Fibroblast of the aortic adventitia (primary cell): Measurements from ENCODE around the gene PDE6C. TPM values are rescaled to one million over a fixed set of nuclear protein-coding genes. Genes with fewer than 3 reads are reported as not detected.

ENCODE experiments used
- DNase-seq: peaks from one replicate; pipeline ENCODE4 v3.0.0-alpha.2; 2010; ENCODE audit warnings: low read depth
- H3K4me3 ChIP-seq: 2 replicates; pipeline ENCODE4 v1.5.1; 2011; ENCODE audit warnings: low read depth, mild to moderate bottlenecking, control low read depth, low read length, moderate library complexity
- total RNA-seq: library from RNA; depleted of rRNA; stranded (reverse); fragments of >200 nt; gene quantifications from 2 replicates; pipeline ENCODE4 v1.2.3, GENCODE V29; 2012; ENCODE audit warnings: low replicate concordance
- TF ChIP-seq, protein P1 (sequence below): IDR thresholded peaks from 2 replicates; pipeline ENCODE4 v1.5.1; 2011; ENCODE audit warnings: mild to moderate bottlenecking, low read length, control low read depth, inconsistent platforms; ENCODE audit not compliant: insufficient read depth

Gene PDE6C
- total RNA-seq, 1 donor = not detected

DNA sequence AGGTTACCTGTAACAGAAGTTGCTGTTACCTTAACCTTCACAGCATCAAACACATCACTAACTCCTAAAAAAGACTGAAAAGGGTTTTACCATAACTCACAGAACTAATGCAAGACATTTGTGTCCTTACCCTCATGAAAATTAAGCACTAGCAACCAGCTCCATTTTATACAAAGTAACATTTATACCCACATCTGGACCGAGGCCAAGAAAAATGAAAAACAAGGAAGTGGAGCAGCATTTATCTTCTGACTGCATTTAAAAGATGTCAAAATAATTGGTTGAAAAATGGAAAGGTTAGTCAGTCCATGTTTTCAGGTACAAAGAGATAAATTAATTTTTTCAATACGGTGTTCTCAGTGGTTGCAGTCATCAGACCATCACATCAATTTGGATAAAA lies 8.2 kb upstream of the PDE6C start:
- DNase-seq = no peak
- H3K4me3 ChIP-seq = no peak overlapping the region
- TF ChIP-seq, protein P1, sequence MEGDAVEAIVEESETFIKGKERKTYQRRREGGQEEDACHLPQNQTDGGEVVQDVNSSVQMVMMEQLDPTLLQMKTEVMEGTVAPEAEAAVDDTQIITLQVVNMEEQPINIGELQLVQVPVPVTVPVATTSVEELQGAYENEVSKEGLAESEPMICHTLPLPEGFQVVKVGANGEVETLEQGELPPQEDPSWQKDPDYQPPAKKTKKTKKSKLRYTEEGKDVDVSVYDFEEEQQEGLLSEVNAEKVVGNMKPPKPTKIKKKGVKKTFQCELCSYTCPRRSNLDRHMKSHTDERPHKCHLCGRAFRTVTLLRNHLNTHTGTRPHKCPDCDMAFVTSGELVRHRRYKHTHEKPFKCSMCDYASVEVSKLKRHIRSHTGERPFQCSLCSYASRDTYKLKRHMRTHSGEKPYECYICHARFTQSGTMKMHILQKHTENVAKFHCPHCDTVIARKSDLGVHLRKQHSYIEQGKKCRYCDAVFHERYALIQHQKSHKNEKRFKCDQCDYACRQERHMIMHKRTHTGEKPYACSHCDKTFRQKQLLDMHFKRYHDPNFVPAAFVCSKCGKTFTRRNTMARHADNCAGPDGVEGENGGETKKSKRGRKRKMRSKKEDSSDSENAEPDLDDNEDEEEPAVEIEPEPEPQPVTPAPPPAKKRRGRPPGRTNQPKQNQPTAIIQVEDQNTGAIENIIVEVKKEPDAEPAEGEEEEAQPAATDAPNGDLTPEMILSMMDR = no peak

- TF ChIP-seq, protein P1 = no peak
- no peak for DNase-seq
- H3K4me3 ChIP-seq = no peak overlapping the region
Observed at GRCh38 chr10:93608421-93608820, 3.9 kb upstream of the PDE6C start.

DNA sequence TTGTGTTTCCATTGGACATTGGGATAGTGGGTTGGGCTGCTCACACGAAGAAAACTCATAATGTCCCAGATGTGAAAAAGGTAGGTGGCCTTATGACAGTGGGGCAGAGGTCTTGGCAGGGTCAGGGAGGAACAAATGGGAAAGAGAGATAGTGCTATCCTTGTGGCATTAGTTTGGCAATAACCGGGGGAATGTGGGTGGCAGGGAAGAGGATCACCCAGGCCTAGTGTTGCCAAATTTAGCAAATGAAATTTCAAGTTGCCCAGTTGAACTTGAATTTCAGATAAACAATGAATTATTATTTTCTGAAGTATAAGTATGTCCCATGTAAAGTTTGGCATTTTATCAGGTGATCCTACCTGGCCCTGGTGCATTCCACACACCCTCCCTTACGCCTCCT lies 789 bp downstream of the PDE6C start:
- DNase-seq = no peak
- H3K4me3 ChIP-seq = no peak overlapping the region
- TF ChIP-seq, protein P1 = no peak

GRCh38 chr10:93614101-93614825 lies 1.9 kb downstream of the PDE6C start:
- TF ChIP-seq, protein P1 = no peak
- no peak overlapping the region for H3K4me3 ChIP-seq

DNA sequence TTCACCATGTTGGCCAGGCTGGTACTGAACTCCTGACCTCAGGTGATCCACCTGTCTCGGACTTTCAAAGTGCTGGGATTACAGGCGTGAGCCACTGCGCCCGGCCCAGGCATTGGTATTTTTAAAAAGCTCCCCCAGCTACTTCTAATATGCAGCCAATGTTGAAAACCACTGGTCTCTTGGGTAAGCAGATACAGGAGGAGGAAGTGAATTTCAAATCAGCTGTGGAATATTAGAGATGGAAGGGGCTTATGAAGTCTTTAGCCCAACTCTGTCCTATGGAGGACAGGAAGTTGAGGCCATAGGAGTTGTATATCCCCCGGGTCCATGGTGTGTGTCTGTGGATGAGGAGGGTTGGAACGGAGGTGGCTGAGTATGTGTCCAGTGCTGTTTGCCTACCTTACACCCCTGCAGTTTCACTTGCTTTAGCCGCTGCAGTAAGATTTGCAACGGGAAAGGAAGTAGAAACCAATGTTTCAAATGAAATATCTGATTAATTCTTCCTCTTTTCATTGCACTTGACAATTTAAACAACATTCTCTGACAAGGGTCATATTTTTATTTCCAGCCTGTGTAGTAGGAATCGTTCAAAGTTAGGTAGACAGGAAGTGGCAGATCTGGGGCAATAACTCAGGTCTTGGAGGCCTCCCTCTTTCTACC lies 3.4 kb downstream of the PDE6C start:
- TF ChIP-seq, protein P1 = no peak
- H3K4me3 ChIP-seq = no peak overlapping the region
- no peak for DNase-seq

More at GRCh38 chr10:93614101-93614825, 1.9 kb downstream of the PDE6C start:
- DNase-seq = no peak

DNA sequence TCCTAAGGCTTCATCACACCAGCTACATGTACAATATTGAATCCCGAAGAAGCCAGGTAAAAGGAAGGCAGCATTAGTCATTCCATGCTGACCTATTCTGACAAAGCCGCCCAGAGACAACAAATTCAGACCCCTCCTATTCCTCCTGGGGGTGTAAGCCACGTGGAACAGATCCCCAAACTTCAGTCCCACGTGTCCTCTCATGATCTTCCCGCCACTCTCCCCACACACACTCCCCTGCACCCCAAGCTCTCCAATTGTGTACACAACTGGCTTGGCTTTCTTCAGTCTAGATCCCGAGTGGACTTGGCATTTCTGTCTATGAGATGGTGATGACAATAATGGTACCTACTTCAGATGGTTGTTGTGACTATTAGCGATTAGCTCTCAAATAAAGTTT lies 8.6 kb downstream of the PDE6C start:
- no peak for DNase-seq
- TF ChIP-seq, protein P1 = no peak
- no peak overlapping the region for H3K4me3 ChIP-seq
